Neural cell (in vitro differentiated cells): ENCODE results near the gene IDH3G. TPM values are rescaled to one million over a fixed set of nuclear protein-coding genes. Genes with fewer than 3 reads are reported as not detected.

Experiments used
- H2AFZ ChIP-seq: fragments of 200-600, 300-800 bp; sonication (generic), shearing (Covaris generic); 2 replicates; pipeline ENCODE4 v1.6.0; 2014; ENCODE audit warnings: low read depth, mild to moderate bottlenecking, antibody characterized with exemption, low read length, moderate library complexity
- H3F3A ChIP-seq: fragments of 200-600 bp; shearing (Covaris generic); 2 replicates; pipeline ENCODE4 v1.6.1; 2016; ENCODE audit warnings: mild to moderate bottlenecking, moderate library complexity, mixed read lengths, antibody characterized with exemption, low read length; ENCODE audit not compliant: insufficient read depth, poor library complexity, severe bottlenecking
- H3K27ac ChIP-seq: fragments of 200-600, 300-800 bp; sonication (generic), shearing (Covaris generic); 2 replicates; pipeline ENCODE4 v1.5.1; 2014; ENCODE audit warnings: mild to moderate bottlenecking, low read length, moderate library complexity
- H3K27me3 ChIP-seq: fragments of 300-800, 200-600 bp; sonication (generic), shearing (Covaris generic); 2 replicates; pipeline ENCODE4 v1.6.0; 2014; ENCODE audit warnings: mild to moderate bottlenecking, low read depth, low read length, moderate library complexity; ENCODE audit not compliant: insufficient read depth
- H3K36me3 ChIP-seq: fragments of 300-800, 200-600 bp; sonication (generic), shearing (Covaris generic); 2 replicates; pipeline ENCODE4 v1.5.1; 2014; ENCODE audit warnings: mild to moderate bottlenecking, antibody characterized with exemption, low read length, moderate library complexity; ENCODE audit not compliant: insufficient read depth
- H3K4me2 ChIP-seq: fragments of 300-800, 200-600 bp; sonication (generic), shearing (Covaris generic); 2 replicates; pipeline ENCODE4 v1.6.0; 2014; ENCODE audit warnings: mild to moderate bottlenecking, low read length
- H3K4me3 ChIP-seq: fragments of 300-800, 200-600 bp; sonication (generic), shearing (Covaris generic); 2 replicates; pipeline ENCODE4 v1.5.1; 2014; ENCODE audit warnings: mild to moderate bottlenecking, low read length, moderate library complexity
- H3K79me2 ChIP-seq: fragments of 200-600 bp; shearing (Covaris generic); replicated peaks from 2 replicates; pipeline ENCODE4 v1.6.0; 2014; ENCODE audit warnings: mild to moderate bottlenecking, low read length, moderate library complexity; ENCODE audit not compliant: insufficient read depth
- H3K9ac ChIP-seq: fragments of 300-800, 200-600 bp; sonication (generic), shearing (Covaris generic); 2 replicates; pipeline ENCODE4 v1.6.1; 2016; ENCODE audit warnings: mild to moderate bottlenecking, low read length, mixed read lengths
- H3K9me2 ChIP-seq: fragments of 200-600 bp; shearing (Covaris generic); 2 replicates; pipeline ENCODE4 v1.6.1; 2016; ENCODE audit warnings: mild to moderate bottlenecking, low read length, mixed read lengths; ENCODE audit not compliant: insufficient read depth
- H3K9me3 ChIP-seq: fragments of 200-600, 300-800 bp; sonication (generic), shearing (Covaris generic); 2 replicates; pipeline ENCODE4 v1.6.1; 2016; ENCODE audit warnings: mild to moderate bottlenecking, mixed run types, low read length, moderate library complexity, mixed read lengths
- H4K20me1 ChIP-seq: fragments of 200-600 bp; shearing (Covaris generic); 2 replicates; pipeline ENCODE4 v1.6.1; 2016; ENCODE audit warnings: mild to moderate bottlenecking, mixed run types; ENCODE audit not compliant: insufficient read depth
- CTCF ChIP-seq: fragments of 450-650 bp; IDR thresholded peaks from 2 replicates; pipeline ENCODE4 v1.5.1; 2014; ENCODE audit warnings: antibody characterized with exemption, mild to moderate bottlenecking, moderate library complexity; ENCODE audit not compliant: poor library complexity, severe bottlenecking
- EP300 ChIP-seq: fragments of 450-650 bp; conservative IDR thresholded peaks from 2 replicates; pipeline ENCODE4 v1.6.1; 2014; ENCODE audit warnings: antibody characterized with exemption, mild to moderate bottlenecking, moderate library complexity; ENCODE audit not compliant: poor library complexity, severe bottlenecking
- EZH2 ChIP-seq: fragments of 200-600, 300-800 bp; shearing (Covaris generic), sonication (generic); IDR thresholded peaks from 2 replicates; pipeline ENCODE4 v1.6.1; 2014; ENCODE audit warnings: antibody characterized with exemption, low read length, borderline replicate concordance, mild to moderate bottlenecking; ENCODE audit not compliant: insufficient read depth, poor library complexity, severe bottlenecking
- MXI1 ChIP-seq: fragments of 450-650 bp; conservative IDR thresholded peaks from 2 replicates; pipeline ENCODE4 v1.6.1; 2014; ENCODE audit warnings: antibody characterized with exemption, mild to moderate bottlenecking; ENCODE audit not compliant: poor library complexity, severe bottlenecking
- POLR2AphosphoS5 ChIP-seq: IDR thresholded peaks from 2 replicates; pipeline ENCODE4 v1.6.1; 2012
- RAD21 ChIP-seq: fragments of 450-650 bp; conservative IDR thresholded peaks from 2 replicates; pipeline ENCODE4 v1.6.1; 2014; ENCODE audit warnings: antibody characterized with exemption, mild to moderate bottlenecking, moderate library complexity
- REST ChIP-seq: IDR thresholded peaks from 2 replicates; pipeline ENCODE4 v1.6.1; 2012; ENCODE audit warnings: borderline replicate concordance
- SMC3 ChIP-seq: fragments of 450-650 bp; conservative IDR thresholded peaks from 2 replicates; pipeline ENCODE4 v1.6.1; 2014; ENCODE audit warnings: antibody characterized with exemption, mild to moderate bottlenecking, moderate library complexity; ENCODE audit not compliant: poor library complexity
- TAF1 ChIP-seq: IDR thresholded peaks from 2 replicates; pipeline ENCODE4 v1.6.1; 2012; ENCODE audit warnings: low read depth
- polyA plus RNA-seq: library from polyadenylated mRNA; depleted of rRNA; stranded (reverse); fragments of >200 nt; gene quantifications from 2 replicates; pipeline ENCODE4 v1.2.3, GENCODE V29; 2014

IDH3G gene
- polyA plus RNA-seq, 1 donor from 2014 or later: 64.7 TPM

DNA sequence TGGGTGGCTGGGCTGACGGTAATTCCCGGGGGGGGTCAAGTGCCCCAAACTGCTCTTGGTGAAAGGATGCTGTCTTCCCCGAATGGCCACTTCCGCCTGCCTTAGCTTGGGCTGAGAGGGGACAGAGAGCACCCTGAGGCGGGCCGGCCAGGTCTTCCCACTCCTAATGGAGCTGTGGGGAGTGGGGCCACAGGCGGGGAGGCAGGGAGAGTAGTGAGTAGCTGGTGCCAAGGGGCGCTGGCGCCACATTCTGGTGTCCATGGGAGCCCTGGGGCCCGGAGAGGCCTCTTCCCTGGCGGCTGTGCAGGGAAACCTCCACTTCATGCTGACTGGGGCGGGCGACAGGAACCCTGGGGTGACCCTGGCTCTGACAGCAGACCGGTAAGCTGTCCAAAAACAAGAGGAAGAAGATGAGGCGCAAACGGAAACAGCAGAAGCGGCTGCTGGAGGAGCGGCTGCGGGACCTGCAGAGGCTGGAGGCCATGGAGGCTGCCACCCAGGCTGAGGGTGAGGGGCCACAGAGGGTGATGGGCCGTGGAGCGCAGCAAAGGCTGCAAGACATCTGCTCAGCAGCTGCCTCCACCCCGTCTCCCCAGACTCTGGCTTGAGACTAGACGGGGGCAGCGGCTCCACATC lies 10.7 kb downstream of the IDH3G start:
- no peaks in the 10 kb centered on the region for H3K79me2 ChIP-seq
- TF ChIP-seq MXI1 (no peak), CTCF (no peak), TAF1 (no peak), EP300 (no peak), POLR2AphosphoS5 (no peak), RAD21 (no peak), REST (no peak), SMC3 (no peak)
- H3F3A ChIP-seq: no peaks in the 10 kb centered on the region
- H3K36me3 ChIP-seq: no peaks in the 10 kb centered on the region
- no peaks in the 10 kb centered on the region for H3K9me2 ChIP-seq
- no peaks in the 10 kb centered on the region for H4K20me1 ChIP-seq
- no peaks in the 10 kb centered on the region for H3K27me3 ChIP-seq
- no peak overlapping the region for H3K9ac ChIP-seq
- no peaks in the 10 kb centered on the region for H3K9me3 ChIP-seq
- H3K4me2 ChIP-seq: no peak overlapping the region
- H3K4me3 ChIP-seq: no peak overlapping the region
- H2AFZ ChIP-seq: no peak overlapping the region
- no peak overlapping the region for H3K27ac ChIP-seq

- no peak for TF ChIP-seq CTCF
- TF ChIP-seq TAF1: no peak
- no peak for TF ChIP-seq RAD21
- no peak for TF ChIP-seq EP300
- no peak for TF ChIP-seq REST
- TF ChIP-seq MXI1: no peak
- no peak for TF ChIP-seq EZH2
- no peak for TF ChIP-seq SMC3
- TF ChIP-seq POLR2AphosphoS5: no peak
- Histone ChIP-seq H3K27me3 (no peaks in the 10 kb centered on the region), H3K4me3 (no peak overlapping the region), H3K9me3 (no peaks in the 10 kb centered on the region), H3K27ac (no peak overlapping the region), H3K79me2 (no peaks in the 10 kb centered on the region), H2AFZ (no peak overlapping the region), H3K36me3 (no peaks in the 10 kb centered on the region), H3K9me2 (no peaks in the 10 kb centered on the region), H3K4me2 (no peak overlapping the region), H4K20me1 (no peaks in the 10 kb centered on the region), H3F3A (no peaks in the 10 kb centered on the region), H3K9ac (no peak overlapping the region)
Observed at GRCh38 chrX:153782871-153783270, 11.3 kb downstream of the IDH3G start.
